ENCODE data around the gene ATG9A. TPM values are rescaled to one million over a fixed set of nuclear protein-coding genes. Genes with fewer than 3 reads are reported as not detected.

Gene ATG9A
- total RNA-seq, 4 donors from 2014 or later: 21.5 to 53.5 (median 45.9) TPM

Other genes starting within 250 kb of the ATG9A start
- not detected for gene FEV, start 244.5 kb downstream of the ATG9A start, total RNA-seq
- gene CRYBA2, start 236.2 kb downstream of the ATG9A start, total RNA-seq: not detected
- 1 to 10 TPM in 3 of 4 donors, under 1 TPM in 1; 0.21 to 3.5 (median 1.9) TPM for gene CFAP65, start 188.1 kb downstream of the ATG9A start, total RNA-seq
- under 1 TPM in 1 of 4 donors, not detected in 3; 0.83 TPM for gene IHH, start 168.7 kb downstream of the ATG9A start, total RNA-seq
- gene NHEJ1, start 68.8 kb downstream of the ATG9A start, total RNA-seq: 100 to 1,000 TPM in 1 of 4 donors, 10 to 100 TPM in 3; 15.0 to 162 (median 18.1) TPM
- 1 to 10 TPM in 2 of 4 donors, under 1 TPM in 1, not detected in 1; 0.26 to 8.1 (median 1.8) TPM for gene SLC23A3, start 59.6 kb downstream of the ATG9A start, total RNA-seq
- 10 to 100 TPM in 3 of 4 donors, 1 to 10 TPM in 1; 3.1 to 56.2 (median 35.8) TPM for gene CNPPD1, start 52.7 kb downstream of the ATG9A start, total RNA-seq
- 100 to 1,000 TPM in 1 of 4 donors, 10 to 100 TPM in 3; 18.2 to 216 (median 74.9) TPM for gene RETREG2, start 51.4 kb downstream of the ATG9A start, total RNA-seq
- gene ZFAND2B, start 22.9 kb downstream of the ATG9A start, total RNA-seq: 100 to 1,000 TPM in 1 of 4 donors, 10 to 100 TPM in 3; 21.7 to 212 (median 45.2) TPM
- 10 to 100 TPM in 3 of 4 donors, 1 to 10 TPM in 1; 7.1 to 37.6 (median 27.7) TPM for gene ABCB6, start 10.7 kb downstream of the ATG9A start, total RNA-seq
- gene ANKZF1, start 170 bp upstream of the ATG9A start, total RNA-seq: 10 to 100 TPM; 31.8 to 57.6 (median 38.7) TPM
- gene GLB1L, start 15.8 kb upstream of the ATG9A start, total RNA-seq: 10 to 100 TPM in 2 of 4 donors, 1 to 10 TPM in 2; 8.2 to 20.7 (median 10.9) TPM
- gene STK16, start 15.8 kb upstream of the ATG9A start, total RNA-seq: 10 to 100 TPM in 3 of 4 donors, 1 to 10 TPM in 1; 4.1 to 55.6 (median 18.0) TPM
- under 1 TPM in 2 of 4 donors, not detected in 2; 0.43 to 0.83 TPM for gene TUBA4B, start 23.6 kb upstream of the ATG9A start, total RNA-seq
- 10 to 100 TPM in 2 of 4 donors, 1 to 10 TPM in 2; 3.7 to 32.3 (median 7.3) TPM for gene TUBA4A, start 24.3 kb upstream of the ATG9A start, total RNA-seq
- gene DNAJB2, start 49.7 kb upstream of the ATG9A start, total RNA-seq: 10 to 100 TPM; 32.1 to 92.1 (median 69.1) TPM
- under 1 TPM in 2 of 4 donors, not detected in 2; 0.21 to 0.55 TPM for gene PTPRN, start 79.8 kb upstream of the ATG9A start, total RNA-seq
- not detected for gene RESP18, start 103.1 kb upstream of the ATG9A start, total RNA-seq
- 10 to 100 TPM; 35.9 to 93.7 (median 47.5) TPM for gene DNPEP, start 158.3 kb upstream of the ATG9A start, total RNA-seq
- gene DES, start 188.7 kb upstream of the ATG9A start, total RNA-seq: 1,000 to 10,000 TPM in 2 of 4 donors, 100 to 1,000 TPM in 2; 578 to 3,551 (median 1,628) TPM
- 100 to 1,000 TPM in 1 of 4 donors, 10 to 100 TPM in 3; 22.9 to 318 (median 36.1) TPM for gene SPEG, start 205.2 kb upstream of the ATG9A start, total RNA-seq

Data from uterus (tissue), 4 donors.